HG03060 (cell line): ENCODE measurements around the gene MPC2.
"Not testable (repeated sequence)": the region's sequence is repeated elsewhere in the genome, so short reads cannot be mapped to it uniquely, and the experiment has no call there.

Experiments used
- ATAC-seq: cut with Tn5 transposase; IDR thresholded peaks from one replicate; pipeline ENCODE4 v1.9.1; 2021; ENCODE audit warnings: low read depth, moderate number of reproducible peaks; ENCODE audit not compliant: unreplicated experiment

Gene MPC2

DNA sequence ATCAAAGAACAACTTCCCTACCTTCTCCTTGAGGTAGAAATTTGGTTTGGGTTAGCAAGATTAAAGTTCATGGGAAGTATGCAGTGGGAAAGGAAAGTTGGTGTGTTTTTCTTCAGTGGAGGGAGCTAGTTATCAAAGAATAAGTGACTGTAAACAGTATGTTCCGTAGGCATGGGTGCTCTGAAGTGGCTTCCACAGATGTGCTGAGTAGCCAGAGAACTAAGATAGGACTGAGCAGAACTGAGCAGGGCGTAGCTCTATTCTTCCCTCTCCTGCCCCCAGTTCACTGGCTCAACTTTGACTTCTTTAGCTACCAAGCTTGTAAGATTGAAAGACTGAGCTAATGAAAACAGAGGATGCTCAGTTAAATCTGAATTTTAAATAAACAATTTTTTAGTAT, 26.3 kb downstream of the MPC2 start:
- no peak for ATAC-seq

- ATAC-seq, result no peak
Measured at GRCh38 chr1:167909691-167910180, 27.1 kb downstream of the MPC2 start.

DNA sequence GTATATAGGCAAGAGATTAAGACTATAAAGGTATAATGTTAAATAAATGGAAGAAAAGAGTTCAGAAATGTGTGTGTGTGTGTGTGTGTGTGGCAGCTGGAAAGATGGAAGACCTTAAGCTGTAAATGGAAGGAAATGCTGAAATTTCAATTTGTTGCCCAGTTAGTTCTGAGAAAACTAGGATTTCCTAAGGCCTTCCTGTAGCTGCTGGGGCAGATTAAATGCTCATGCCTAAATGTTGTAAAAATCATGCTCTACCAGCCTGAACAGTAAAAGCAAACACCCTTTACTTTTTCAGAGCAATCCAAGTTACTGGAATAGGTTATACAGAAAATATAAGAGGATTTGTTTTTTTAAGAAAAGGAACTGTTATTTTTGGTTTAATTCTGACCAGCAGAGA, 31.2 kb downstream of the MPC2 start:
- ATAC-seq, result no peak

- no peak for ATAC-seq
Measured at GRCh38 chr1:167905182-167905581, 31.7 kb downstream of the MPC2 start.

DNA sequence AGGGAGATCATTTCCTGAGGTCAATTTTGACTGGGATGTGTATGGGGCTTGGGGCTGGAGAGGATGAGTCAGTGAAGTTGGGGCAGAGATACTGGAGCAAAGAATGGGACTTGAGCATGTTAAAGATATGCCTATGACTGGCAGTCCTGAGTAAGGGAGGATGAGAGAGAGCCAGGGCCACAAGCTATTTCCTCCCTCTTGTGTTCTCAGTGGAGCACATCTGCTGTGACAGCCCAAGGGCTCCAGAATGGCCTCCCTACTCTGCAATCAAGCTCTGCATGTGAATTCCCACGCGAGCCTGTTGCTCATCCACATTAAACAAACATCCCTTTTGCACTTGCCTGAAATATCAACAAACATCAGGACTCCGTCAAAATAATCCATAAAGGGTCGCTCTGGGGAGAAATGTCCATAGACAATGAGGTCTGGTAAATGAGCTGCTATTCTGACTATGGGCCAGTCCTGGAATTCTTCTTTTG, 32.2 kb downstream of the MPC2 start:
- ATAC-seq, result no peak

GRCh38 chr1:167900907-167901306, 36.0 kb downstream of the MPC2 start:
- no peak for ATAC-seq

GRCh38 chr1:167899253-167899681, 37.6 kb downstream of the MPC2 start:
- peak; percentile 90 for ATAC-seq

DNA sequence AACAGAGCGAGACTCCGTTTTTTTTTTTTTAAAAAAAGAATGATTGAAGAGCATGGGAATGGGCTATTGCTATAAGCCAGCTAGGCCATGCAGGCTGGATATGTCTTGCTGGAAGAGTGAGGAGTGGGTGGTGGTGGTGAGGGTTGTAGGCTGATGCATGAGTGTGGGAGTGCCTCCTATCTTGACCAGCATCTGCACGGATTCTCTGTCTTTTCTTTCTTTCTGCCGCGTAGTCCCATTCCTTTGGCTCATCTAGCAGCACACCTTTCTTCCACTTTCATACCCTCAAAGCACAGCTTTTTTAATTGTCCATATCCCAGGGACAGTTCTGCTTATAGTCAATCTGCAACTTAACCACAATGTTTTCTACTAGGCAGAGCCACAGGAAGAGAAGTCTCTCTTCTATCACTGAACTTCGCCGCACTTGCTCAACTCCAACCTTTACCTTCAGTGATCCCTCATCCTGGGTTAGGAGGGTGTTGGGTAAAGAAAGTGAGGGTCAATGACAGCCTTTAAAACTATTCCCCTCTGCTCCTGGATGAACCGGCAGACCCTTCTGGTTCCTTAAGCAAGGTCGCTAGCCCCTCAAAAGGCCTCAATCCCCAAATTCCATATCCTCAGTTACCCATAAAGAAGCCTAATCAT, 38.2 kb downstream of the MPC2 start:
- no peak for ATAC-seq

GRCh38 chr1:167893798-167894197, 43.1 kb downstream of the MPC2 start:
- ATAC-seq, result no peak

GRCh38 chr1:167890400-167890799, 46.5 kb downstream of the MPC2 start:
- ATAC-seq, result no peak

- not testable (repeated sequence) for ATAC-seq
Measured at GRCh38 chr1:167887187-167887586, 49.7 kb downstream of the MPC2 start.

DNA sequence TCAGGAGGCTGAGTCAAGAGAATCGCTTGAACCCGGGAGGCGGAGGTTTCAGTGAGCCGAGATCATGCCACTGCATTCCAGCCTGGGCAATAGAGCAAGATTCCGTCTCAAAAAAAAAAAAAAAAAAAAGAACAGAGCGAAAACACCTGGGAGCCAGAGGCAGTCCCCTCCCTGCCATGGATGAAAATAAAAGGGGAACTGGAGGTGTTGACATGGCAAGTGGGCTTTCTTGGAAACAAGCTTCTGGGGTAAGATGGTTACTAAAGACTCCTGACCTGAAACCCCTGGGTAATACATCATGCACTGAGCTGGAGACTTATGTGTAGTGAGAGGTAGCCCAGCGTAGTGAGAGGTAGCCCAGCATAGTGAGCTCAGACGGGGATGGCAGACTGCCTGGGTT, 54.5 kb downstream of the MPC2 start:
- ATAC-seq, result no peak

DNA sequence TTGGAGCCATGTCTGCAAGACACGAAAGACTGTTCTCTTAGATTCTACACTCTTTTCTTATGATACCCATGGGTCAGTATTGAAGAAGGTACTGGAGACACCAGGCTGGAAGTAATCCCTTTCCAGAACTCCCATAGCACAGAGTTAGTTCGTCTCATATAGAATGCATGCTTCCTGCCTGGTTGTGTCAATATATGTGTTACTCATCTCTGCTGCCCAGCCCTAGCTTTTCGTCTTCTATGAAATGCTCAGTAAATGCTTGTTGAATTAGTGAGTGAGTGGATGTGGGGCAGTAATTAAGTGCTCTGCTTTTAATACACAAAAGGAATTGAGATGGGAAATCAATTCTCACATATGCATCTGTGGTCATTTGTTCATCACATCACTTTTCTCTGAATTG, 55.1 kb downstream of the MPC2 start:
- no peak for ATAC-seq

- ATAC-seq, result no peak
Measured at GRCh38 chr1:167881069-167881468, 55.8 kb downstream of the MPC2 start.

DNA sequence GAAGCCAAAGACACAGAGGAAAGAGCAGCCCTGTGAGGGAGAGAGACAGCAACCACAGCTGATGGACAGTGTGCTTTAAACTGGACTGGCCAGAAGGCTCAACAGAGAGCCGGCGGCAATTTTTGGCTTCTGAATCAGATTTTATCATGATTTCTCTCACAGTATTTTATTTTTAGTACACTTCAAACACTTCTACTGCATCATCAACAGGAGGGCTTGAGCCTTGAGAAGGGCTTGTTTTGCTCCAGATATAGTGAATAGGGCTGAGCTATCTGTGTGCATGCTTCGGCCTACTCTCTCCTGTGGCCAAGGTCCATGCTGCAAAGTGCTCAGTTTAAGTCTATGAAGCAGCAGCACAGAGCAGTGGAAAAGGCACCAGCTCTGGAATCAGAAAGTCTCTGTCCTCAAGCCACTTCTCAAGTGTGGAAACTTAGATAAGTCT, 56.3 kb downstream of the MPC2 start:
- ATAC-seq, result no peak

DNA sequence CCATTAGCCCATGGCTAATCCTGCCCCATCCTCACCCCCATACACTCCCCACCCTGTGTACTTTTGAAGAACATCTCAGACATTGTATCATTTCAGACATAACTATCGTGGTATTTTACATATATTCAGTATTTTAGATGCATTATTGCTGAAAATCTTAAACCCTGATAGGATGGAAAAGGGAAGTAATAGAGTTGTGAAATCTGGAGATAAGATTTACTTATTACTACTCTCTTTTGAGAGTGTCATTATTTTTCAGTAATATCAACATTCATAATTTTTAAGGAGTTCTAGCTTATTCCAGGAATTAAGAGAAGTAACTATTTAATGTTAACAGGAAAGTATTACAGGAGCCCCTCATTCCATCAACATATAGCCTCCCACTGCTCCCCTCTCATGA, 57.4 kb downstream of the MPC2 start:
- no peak for ATAC-seq

DNA sequence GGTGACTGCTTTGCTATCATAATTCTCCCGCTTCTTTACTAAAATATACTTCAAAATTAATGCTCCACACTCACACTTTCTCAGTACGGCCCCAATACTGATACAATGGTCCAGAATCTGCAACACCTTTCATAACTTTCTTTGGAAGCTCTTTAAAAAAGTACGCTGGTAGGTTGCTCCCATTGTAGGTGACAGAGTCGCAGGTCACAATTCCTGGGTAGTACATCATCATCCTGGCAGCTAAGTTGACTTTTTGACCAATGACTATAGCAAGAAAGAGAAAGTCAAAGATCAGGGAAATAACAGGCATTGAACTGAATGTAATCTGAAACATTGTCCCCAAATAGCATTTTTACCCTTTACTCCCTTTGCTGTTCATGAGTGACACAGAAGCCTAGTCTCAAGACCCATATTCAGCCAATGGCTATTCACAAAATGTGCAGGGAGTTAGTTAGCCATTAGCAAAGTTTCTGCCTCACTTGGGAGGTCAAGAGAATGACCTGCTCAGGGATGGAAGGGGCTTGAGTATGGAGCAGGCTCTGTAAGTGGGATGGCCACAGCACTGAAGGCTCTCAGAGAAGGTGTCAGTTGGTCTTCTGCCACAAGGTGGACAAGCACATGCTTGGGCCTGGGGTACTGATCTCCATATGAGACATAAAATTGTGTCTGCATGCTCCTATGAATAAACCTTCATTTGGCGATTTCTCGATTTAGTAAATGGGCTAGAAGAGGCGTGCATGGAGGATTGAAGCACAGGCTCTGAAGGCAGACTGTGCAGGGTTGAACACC, 58.3 kb downstream of the MPC2 start:
- ATAC-seq, result no peak

- ATAC-seq, result no peak
Measured at GRCh38 chr1:167876597-167877175, 60.2 kb downstream of the MPC2 start.

DNA sequence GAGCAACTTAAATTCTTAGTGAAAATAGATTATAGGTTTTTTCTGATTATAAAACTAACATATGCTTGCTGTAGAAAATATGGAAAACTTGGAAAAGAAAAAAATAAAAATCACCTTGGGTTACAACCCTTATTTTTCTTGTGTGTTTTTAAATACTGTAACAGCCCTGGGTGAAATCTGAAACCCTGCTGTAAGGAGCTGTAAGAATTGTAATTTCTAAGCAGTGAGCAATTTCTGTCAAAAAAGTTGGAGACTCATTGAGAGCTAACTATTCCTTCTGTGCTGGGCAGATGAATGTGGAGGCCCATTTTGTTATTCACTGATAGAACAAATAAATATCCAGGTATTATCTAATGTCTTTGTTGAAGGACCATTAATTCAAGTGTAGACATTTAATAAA, 65.5 kb downstream of the MPC2 start:
- no peak for ATAC-seq

GRCh38 chr1:167869157-167870001, 67.5 kb downstream of the MPC2 start:
- ATAC-seq, result not testable (repeated sequence)
